ENCODE measurements around the gene NLRX1.
"Not testable (repeated sequence)": the region's sequence is repeated elsewhere in the genome, so short reads cannot be mapped to it uniquely, and the experiment has no call there.

The NLRX1 gene

GRCh38 chr11:119153049-119153818 lies 15.3 kb upstream of the NLRX1 start:
- DNase-seq = no peak

- DNase-seq = no peak
Measured at GRCh38 chr11:119154178-119154577, 14.3 kb upstream of the NLRX1 start.

- DNase-seq = no peak
Measured at GRCh38 chr11:119155733-119156492, 12.6 kb upstream of the NLRX1 start.

GRCh38 chr11:119156496-119156895 lies 12.0 kb upstream of the NLRX1 start:
- DNase-seq = no peak

DNA sequence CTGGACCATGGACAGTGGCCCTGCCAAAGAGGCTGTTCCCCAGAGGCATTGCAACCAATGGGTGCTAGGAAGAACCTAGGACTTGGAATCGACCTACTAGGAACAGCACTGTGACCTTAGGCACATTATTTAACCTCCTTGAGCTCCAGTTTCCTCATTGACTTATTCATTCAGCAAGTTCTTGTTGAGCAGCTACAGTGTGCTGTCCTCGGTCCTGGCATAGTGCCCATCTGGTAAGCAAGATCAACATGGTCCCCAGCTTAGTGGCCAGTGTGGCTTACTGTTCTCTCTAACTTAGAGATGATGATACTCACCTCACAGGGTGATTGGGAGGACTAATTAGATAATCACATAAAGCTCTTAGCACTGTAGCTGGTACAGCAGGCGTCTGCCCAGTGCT lies 11.5 kb upstream of the NLRX1 start:
- no peak for DNase-seq

GRCh38 chr11:119158467-119158866 lies 10.1 kb upstream of the NLRX1 start:
- DNase-seq = no peak

GRCh38 chr11:119160151-119160550 lies 8.4 kb upstream of the NLRX1 start:
- DNase-seq = no peak

GRCh38 chr11:119161871-119162270 lies 6.7 kb upstream of the NLRX1 start:
- DNase-seq = no peak

- DNase-seq = no peak
Measured at GRCh38 chr11:119166368-119167076, 2.0 kb upstream of the NLRX1 start.

GRCh38 chr11:119167077-119167458 lies 1.5 kb upstream of the NLRX1 start:
- DNase-seq = not testable (repeated sequence)

DNA sequence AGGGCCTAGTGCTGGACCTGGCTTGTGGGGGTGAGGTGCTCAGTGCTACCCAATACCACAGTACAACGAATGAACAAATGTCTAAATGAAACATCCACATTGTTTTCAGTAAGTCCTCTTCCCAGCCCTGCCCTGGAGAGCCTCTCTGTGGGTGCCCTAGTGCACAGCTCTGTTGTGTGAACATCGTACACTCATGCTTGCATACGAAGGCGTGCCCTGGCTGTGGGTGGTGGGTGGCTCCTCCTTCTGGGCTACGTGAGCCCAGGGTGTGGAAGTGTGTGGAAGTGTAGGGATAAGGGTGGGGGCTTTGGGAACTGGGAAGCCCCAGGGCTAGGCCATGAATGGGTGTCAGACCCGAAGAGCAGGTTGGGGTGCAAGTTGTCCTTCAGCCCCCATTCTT lies 592 bp upstream of the NLRX1 start:
- no peak for DNase-seq

DNA sequence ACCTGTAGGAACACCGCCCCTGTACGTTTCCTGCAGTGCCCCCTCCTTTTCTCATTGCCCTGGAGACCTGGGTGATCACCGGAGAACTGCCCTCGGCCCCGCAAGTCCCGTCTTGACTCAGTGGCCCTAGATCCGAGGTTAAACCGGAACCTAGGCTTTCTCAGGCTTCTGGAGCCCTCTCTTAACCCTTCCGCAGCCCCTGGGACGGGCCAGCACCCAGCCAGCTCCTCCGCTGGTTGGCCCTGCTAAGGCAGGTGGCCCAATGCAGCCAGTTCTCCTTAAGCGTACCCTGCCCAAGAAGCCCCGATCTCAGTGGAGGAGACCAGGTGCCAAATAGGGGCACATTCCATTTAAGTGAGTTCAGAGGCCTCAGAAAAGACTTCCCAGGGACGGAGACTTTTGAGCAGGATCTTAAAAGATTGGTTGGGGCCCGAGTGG lies 776 bp downstream of the NLRX1 start:
- DNase-seq = no peak

DNA sequence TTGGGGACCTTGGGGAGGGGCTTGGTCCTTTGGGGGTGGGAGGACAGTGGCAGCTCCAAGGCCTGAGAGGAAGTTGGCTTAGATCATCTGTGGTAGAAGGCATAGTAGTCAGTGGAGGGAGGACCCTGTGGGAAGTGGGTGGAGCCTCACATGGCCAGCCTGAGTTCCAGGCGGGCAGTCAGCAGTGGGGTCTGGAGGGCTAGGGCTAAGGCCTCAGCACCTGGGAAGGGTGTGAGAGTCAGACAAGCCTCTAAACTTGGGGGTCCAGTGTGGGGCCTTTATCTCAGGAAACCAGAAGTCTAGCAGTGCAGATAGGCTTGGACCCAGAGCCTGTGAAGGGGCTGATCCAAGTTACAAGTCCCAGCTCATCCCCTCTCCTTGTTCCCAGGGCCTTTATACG lies 4.0 kb downstream of the NLRX1 start:
- no peak for DNase-seq

DNA sequence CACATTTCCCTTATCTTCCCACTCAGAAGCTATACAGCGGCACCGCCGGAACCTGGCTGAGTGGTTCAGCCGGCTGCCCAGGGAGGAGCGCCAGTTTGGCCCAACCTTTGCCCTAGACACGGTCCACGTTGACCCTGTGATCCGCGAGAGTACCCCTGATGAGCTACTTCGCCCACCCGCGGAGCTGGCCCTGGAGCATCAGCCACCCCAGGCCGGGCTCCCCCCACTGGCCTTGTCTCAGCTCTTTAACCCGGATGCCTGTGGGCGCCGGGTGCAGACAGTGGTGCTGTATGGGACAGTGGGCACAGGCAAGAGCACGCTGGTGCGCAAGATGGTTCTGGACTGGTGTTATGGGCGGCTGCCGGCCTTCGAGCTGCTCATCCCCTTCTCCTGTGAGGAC lies 4.9 kb downstream of the NLRX1 start:
- no peak for DNase-seq

DNA sequence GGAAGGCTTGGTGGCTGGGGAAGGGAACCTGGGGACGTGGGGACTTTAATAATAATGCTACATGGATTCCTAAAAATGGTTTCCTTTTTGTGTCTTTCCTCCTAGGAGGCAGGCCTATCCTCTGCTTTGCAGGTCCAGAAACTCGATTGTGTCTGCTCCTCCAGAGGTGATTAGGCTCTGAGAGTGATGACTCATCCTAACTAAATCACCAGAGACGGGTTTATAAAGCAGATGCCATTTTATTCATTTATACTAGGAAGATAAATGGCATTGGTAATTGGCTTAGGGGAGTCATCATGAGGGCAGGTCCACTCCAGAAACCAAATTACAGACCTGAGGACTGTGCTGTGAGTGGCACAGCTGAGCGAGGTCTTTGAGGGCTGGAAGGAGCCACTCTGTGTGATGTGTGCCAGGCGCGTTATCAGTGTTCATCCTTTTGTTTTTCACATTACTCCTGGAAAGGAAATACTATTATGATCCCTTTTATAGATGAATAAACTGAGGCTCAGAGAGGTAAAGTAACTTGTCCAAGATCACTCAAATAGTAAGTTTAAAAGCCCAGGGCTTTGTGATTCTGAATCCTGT lies 7.1 kb downstream of the NLRX1 start:
- no peak for DNase-seq

- DNase-seq = no peak
Measured at GRCh38 chr11:119178166-119178680, 9.7 kb downstream of the NLRX1 start.

DNA sequence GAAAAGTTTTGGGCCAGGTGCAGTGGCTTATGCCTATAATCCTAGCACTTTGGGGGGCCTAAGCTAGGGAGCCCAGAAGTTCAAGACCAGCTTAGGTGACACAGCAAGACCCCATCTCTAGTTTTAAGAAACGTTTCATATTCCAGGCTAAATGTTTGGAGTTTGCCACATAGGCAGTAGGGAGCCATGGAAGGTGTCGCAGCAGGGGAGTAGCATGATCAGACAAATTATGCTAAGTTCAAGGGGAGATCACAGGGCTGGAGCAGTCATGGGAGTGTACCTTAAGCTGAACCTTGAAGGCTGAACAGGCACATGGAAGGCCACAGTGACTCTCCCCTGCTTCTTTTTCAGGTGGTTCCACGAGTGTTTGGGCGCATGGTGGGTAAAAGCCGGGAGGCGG lies 10.8 kb downstream of the NLRX1 start:
- DNase-seq = no peak

- no peak for DNase-seq
Measured at GRCh38 chr11:119179983-119180382, 11.5 kb downstream of the NLRX1 start.

DNA sequence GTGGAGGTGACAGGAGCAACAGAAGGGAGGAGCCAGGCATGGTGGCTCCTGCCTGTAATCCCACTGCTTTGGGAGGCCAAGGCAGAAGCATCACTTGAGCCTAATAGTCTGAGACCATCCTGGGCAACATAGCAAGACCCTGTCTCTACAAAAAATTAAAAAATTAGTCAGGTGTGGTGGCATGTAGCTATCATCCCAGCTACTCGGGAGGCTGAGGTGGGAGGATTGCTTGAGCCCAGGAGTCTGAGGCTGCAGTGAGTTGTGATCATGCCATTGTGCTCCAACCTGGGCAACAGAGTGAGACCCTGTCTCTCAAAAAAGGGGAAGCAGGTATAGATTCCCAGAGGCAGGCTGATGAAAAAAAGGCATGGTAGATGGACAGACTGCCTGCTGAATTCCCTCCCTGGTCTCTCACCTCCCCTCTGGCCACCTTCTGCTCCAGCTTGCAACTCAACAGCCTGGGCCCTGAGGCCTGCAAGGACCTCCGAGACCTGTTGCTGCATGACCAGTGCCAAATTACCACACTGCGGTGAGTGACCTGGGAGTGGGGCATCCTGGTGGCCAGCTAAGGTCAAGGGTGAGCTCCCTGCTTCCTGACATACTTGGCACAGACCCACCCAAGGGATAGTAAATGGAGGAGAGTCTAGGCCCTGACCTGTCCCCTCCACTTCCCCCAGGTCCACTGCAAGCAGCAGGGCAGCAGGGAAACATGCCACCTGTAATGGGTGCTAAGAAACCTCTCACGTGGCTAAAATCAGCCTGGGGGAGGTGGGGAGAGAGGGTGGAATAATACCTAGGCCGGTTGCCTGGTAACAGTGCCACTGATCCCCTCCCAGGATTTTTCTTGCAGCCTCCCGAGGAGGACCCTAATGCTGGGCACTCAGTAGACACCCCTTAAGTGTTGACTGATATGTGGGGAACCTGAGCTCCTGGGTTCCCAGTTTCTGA lies 12.5 kb downstream of the NLRX1 start:
- no peak for DNase-seq

- DNase-seq = no peak
Measured at GRCh38 chr11:119181677-119182412, 13.3 kb downstream of the NLRX1 start.

- not testable (repeated sequence) for DNase-seq
Measured at GRCh38 chr11:119184399-119184798, 15.9 kb downstream of the NLRX1 start.

Measured in activated naive CD4-positive, alpha-beta T cell (primary cell).